ENCODE results near the gene PKN2.

PKN2 gene

DNA sequence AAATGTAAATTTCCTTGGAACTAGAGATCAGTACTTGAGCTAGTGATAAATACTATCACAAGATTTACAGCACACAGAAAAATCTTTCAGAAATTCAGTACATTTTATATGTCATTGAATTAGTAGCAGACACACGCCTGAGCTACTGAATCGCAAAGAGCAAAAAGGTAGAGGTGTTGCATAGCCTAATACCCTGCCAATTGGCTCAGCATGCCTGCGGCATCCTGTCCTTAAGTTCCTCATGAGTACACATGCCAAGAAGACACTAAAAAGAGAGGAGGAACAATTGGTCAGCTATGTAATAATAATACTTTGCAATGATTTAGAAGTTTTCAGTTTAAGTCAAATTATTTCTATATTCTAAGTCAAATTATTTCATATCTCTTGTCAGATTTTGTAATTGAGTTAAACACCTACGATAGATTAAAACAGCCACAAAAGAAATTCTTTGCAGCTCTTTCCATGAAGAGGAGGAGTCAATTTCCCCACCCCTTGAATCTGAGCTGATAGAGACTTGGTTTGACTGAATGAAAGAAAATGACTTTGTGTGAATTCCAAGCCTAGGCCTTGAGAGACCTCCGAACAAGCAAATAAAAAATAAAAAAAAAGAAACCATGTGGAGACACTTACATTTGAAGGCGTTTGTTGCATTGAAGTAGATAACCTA lies 36.2 kb upstream of the PKN2 start:
- Histone ChIP-seq H3K9me3 (ENCODE audit: insufficient read depth, low read length, severe bottlenecking) (no peaks in the 10 kb centered on the region), H3K27me3 (ENCODE audit: insufficient read depth, low read length, poor library complexity) (peaks cover 16% of the 10 kb centered on the region), H3K27ac (ENCODE audit: low read length) (no peak overlapping the region), H3K4me2 (ENCODE audit: insufficient read depth, low read length) (no peak overlapping the region), H3K36me3 (ENCODE audit: insufficient read depth, low read length) (no peaks in the 10 kb centered on the region), H3K4me3 (ENCODE audit: low read depth in 1 of 2, low read length in 2 of 2) (no peak overlapping the region), H3K4me1 (ENCODE audit: insufficient read depth, low read length) (no peaks in the 10 kb centered on the region), H2AFZ (ENCODE audit: low read depth, low read length) (no peak overlapping the region), H3K9ac (ENCODE audit: low read depth, low read length) (no peak overlapping the region), H4K20me1 (ENCODE audit: insufficient read depth, low read length) (no peaks in the 10 kb centered on the region), H3K79me2 (ENCODE audit: insufficient read depth, low read length) (no peaks in the 10 kb centered on the region)
- DNase-seq: no peak
- no peak for ATAC-seq (ENCODE audit: insufficient read depth, low read depth)
- TF ChIP-seq EZH2 (IDR thresholded peaks at IDR 0.05; ENCODE audit: borderline replicate concordance, low read depth, low read length, severe bottlenecking): no peak
- TF ChIP-seq, protein P1, sequence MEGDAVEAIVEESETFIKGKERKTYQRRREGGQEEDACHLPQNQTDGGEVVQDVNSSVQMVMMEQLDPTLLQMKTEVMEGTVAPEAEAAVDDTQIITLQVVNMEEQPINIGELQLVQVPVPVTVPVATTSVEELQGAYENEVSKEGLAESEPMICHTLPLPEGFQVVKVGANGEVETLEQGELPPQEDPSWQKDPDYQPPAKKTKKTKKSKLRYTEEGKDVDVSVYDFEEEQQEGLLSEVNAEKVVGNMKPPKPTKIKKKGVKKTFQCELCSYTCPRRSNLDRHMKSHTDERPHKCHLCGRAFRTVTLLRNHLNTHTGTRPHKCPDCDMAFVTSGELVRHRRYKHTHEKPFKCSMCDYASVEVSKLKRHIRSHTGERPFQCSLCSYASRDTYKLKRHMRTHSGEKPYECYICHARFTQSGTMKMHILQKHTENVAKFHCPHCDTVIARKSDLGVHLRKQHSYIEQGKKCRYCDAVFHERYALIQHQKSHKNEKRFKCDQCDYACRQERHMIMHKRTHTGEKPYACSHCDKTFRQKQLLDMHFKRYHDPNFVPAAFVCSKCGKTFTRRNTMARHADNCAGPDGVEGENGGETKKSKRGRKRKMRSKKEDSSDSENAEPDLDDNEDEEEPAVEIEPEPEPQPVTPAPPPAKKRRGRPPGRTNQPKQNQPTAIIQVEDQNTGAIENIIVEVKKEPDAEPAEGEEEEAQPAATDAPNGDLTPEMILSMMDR (IDR thresholded peaks at IDR 0.05; ENCODE audit: borderline replicate concordance, extremely low read depth, low read length, poor library complexity, severe bottlenecking): no peak

GRCh38 chr1:88648706-88649105 lies 35.4 kb upstream of the PKN2 start:
- H3K4me3 ChIP-seq (ENCODE audit: low read depth in 1 of 2, low read length in 2 of 2): no peak overlapping the region
- TF ChIP-seq EZH2 (IDR thresholded peaks at IDR 0.05; ENCODE audit: borderline replicate concordance, low read depth, low read length, severe bottlenecking): no peak
- TF ChIP-seq, protein P1 (IDR thresholded peaks at IDR 0.05; ENCODE audit: borderline replicate concordance, extremely low read depth, low read length, poor library complexity, severe bottlenecking): no peak
- no peaks in the 10 kb centered on the region for H3K79me2 ChIP-seq (ENCODE audit: insufficient read depth, low read length)
- no peak overlapping the region for H3K27ac ChIP-seq (ENCODE audit: low read length)
- peaks cover 16% of the 10 kb centered on the region for H3K27me3 ChIP-seq (ENCODE audit: insufficient read depth, low read length, poor library complexity)
- H3K9ac ChIP-seq (ENCODE audit: low read depth, low read length): no peak overlapping the region
- ATAC-seq (ENCODE audit: insufficient read depth, low read depth) (no peak), DNase-seq (no peak)
- no peak overlapping the region for H3K4me2 ChIP-seq (ENCODE audit: insufficient read depth, low read length)
- no peaks in the 10 kb centered on the region for H3K4me1 ChIP-seq (ENCODE audit: insufficient read depth, low read length)
- H2AFZ ChIP-seq (ENCODE audit: low read depth, low read length): no peak overlapping the region
- no peaks in the 10 kb centered on the region for H3K9me3 ChIP-seq (ENCODE audit: insufficient read depth, low read length, severe bottlenecking)
- H3K36me3 ChIP-seq (ENCODE audit: insufficient read depth, low read length): no peaks in the 10 kb centered on the region
- H4K20me1 ChIP-seq (ENCODE audit: insufficient read depth, low read length): no peaks in the 10 kb centered on the region

GRCh38 chr1:88649932-88650331 lies 34.1 kb upstream of the PKN2 start:
- H3K27me3 ChIP-seq (ENCODE audit: insufficient read depth, low read length, poor library complexity): peaks cover 16% of the 10 kb centered on the region
- DNase-seq: no peak
- H4K20me1 ChIP-seq (ENCODE audit: insufficient read depth, low read length): no peaks in the 10 kb centered on the region
- no peak overlapping the region for H2AFZ ChIP-seq (ENCODE audit: low read depth, low read length)
- H3K79me2 ChIP-seq (ENCODE audit: insufficient read depth, low read length): no peaks in the 10 kb centered on the region
- no peak overlapping the region for H3K4me2 ChIP-seq (ENCODE audit: insufficient read depth, low read length)
- no peak for ATAC-seq (ENCODE audit: insufficient read depth, low read depth)
- TF ChIP-seq, protein P1 (IDR thresholded peaks at IDR 0.05; ENCODE audit: borderline replicate concordance, extremely low read depth, low read length, poor library complexity, severe bottlenecking): no peak
- TF ChIP-seq EZH2 (IDR thresholded peaks at IDR 0.05; ENCODE audit: borderline replicate concordance, low read depth, low read length, severe bottlenecking): no peak
- H3K4me3 ChIP-seq (ENCODE audit: low read depth in 1 of 2, low read length in 2 of 2): no peak overlapping the region
- no peak overlapping the region for H3K27ac ChIP-seq (ENCODE audit: low read length)
- H3K9me3 ChIP-seq (ENCODE audit: insufficient read depth, low read length, severe bottlenecking): no peaks in the 10 kb centered on the region
- no peaks in the 10 kb centered on the region for H3K36me3 ChIP-seq (ENCODE audit: insufficient read depth, low read length)
- no peaks in the 10 kb centered on the region for H3K4me1 ChIP-seq (ENCODE audit: insufficient read depth, low read length)
- H3K9ac ChIP-seq (ENCODE audit: low read depth, low read length): no peak overlapping the region

Data from DND-41 (cell line).